HL-60 (cell line): ENCODE results near the gene TMEM141.

ENCODE experiments used
- DNase-seq, 2 experiments: peaks; one replicate each; pipeline ENCODE4 v3.0.0-alpha.2; 2010 to 2020; ENCODE audit warnings: low read depth in 1 of 2, low spot score in 1 of 2
- H3K27ac ChIP-seq: fragments of 250-450 bp; sonication (Bioruptor Pico); replicated peaks from 2 replicates; pipeline ENCODE4 v1.5.1; 2020; ENCODE audit warnings: mild to moderate bottlenecking, moderate library complexity
- H3K27me3 ChIP-seq: fragments of 250-450 bp; sonication (Bioruptor Pico); 2 replicates; pipeline ENCODE4 v1.5.1; 2021; ENCODE audit warnings: mild to moderate bottlenecking, moderate library complexity; ENCODE audit not compliant: insufficient read depth, poor library complexity, severe bottlenecking
- H3K4me3 ChIP-seq: replicated peaks from 2 replicates; pipeline ENCODE4 v1.5.1; 2011; ENCODE audit warnings: mild to moderate bottlenecking, control low read depth, low read length; ENCODE audit not compliant: insufficient read depth
- GABPA ChIP-seq: IDR thresholded peaks from 2 replicates; pipeline ENCODE4 v1.6.1; 2012; ENCODE audit warnings: low read depth
- POLR2AphosphoS5 ChIP-seq: IDR thresholded peaks from 2 replicates; pipeline ENCODE4 v1.6.1; 2012; ENCODE audit warnings: low read depth
- SPI1 ChIP-seq: IDR thresholded peaks from 2 replicates; pipeline ENCODE4 v1.6.1; 2012; ENCODE audit warnings: low read depth, mild to moderate bottlenecking, borderline replicate concordance
- TF ChIP-seq, protein P1 (sequence below): IDR thresholded peaks from one replicate; pipeline ENCODE4 v1.5.1; 2011; ENCODE audit warnings: low read length, control low read depth, inconsistent platforms; ENCODE audit not compliant: insufficient read depth
- TF ChIP-seq, protein P2 (sequence below): IDR thresholded peaks from 2 replicates; pipeline ENCODE4 v1.6.1; 2012; ENCODE audit warnings: low read depth; ENCODE audit not compliant: insufficient replicate concordance

The TMEM141 gene

DNA sequence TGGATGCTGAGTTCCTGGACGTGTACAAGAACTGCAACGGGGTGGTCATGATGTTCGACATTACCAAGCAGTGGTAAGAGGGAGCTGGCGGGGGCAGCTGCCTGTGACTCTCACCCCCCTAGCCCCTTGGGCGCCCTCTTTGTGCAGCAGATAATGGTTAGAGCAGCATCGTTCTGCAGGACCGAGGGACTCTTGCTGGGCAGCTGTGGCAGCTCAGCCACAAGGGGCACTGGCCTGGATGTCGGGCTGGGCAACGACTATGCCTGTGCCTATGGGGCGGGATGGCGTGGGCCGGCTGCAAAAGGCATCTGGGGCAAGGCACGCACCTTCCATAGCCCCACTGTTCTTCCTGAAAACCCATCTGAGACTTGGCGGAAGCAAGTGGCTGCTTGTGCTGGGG is 38.3 kb downstream of the TMEM141 start:
- no peak for TF ChIP-seq GABPA
- TF ChIP-seq POLR2AphosphoS5, result no peak
- TF ChIP-seq, protein P1, sequence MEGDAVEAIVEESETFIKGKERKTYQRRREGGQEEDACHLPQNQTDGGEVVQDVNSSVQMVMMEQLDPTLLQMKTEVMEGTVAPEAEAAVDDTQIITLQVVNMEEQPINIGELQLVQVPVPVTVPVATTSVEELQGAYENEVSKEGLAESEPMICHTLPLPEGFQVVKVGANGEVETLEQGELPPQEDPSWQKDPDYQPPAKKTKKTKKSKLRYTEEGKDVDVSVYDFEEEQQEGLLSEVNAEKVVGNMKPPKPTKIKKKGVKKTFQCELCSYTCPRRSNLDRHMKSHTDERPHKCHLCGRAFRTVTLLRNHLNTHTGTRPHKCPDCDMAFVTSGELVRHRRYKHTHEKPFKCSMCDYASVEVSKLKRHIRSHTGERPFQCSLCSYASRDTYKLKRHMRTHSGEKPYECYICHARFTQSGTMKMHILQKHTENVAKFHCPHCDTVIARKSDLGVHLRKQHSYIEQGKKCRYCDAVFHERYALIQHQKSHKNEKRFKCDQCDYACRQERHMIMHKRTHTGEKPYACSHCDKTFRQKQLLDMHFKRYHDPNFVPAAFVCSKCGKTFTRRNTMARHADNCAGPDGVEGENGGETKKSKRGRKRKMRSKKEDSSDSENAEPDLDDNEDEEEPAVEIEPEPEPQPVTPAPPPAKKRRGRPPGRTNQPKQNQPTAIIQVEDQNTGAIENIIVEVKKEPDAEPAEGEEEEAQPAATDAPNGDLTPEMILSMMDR, result no peak
- no peak for TF ChIP-seq SPI1
- TF ChIP-seq, protein P2, sequence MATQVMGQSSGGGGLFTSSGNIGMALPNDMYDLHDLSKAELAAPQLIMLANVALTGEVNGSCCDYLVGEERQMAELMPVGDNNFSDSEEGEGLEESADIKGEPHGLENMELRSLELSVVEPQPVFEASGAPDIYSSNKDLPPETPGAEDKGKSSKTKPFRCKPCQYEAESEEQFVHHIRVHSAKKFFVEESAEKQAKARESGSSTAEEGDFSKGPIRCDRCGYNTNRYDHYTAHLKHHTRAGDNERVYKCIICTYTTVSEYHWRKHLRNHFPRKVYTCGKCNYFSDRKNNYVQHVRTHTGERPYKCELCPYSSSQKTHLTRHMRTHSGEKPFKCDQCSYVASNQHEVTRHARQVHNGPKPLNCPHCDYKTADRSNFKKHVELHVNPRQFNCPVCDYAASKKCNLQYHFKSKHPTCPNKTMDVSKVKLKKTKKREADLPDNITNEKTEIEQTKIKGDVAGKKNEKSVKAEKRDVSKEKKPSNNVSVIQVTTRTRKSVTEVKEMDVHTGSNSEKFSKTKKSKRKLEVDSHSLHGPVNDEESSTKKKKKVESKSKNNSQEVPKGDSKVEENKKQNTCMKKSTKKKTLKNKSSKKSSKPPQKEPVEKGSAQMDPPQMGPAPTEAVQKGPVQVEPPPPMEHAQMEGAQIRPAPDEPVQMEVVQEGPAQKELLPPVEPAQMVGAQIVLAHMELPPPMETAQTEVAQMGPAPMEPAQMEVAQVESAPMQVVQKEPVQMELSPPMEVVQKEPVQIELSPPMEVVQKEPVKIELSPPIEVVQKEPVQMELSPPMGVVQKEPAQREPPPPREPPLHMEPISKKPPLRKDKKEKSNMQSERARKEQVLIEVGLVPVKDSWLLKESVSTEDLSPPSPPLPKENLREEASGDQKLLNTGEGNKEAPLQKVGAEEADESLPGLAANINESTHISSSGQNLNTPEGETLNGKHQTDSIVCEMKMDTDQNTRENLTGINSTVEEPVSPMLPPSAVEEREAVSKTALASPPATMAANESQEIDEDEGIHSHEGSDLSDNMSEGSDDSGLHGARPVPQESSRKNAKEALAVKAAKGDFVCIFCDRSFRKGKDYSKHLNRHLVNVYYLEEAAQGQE, result no peak
- H3K4me3 ChIP-seq, result no peak overlapping the region
- DNase-seq, result no peak
- no peak overlapping the region for H3K27ac ChIP-seq
- no peaks in the 10 kb centered on the region for H3K27me3 ChIP-seq

DNA sequence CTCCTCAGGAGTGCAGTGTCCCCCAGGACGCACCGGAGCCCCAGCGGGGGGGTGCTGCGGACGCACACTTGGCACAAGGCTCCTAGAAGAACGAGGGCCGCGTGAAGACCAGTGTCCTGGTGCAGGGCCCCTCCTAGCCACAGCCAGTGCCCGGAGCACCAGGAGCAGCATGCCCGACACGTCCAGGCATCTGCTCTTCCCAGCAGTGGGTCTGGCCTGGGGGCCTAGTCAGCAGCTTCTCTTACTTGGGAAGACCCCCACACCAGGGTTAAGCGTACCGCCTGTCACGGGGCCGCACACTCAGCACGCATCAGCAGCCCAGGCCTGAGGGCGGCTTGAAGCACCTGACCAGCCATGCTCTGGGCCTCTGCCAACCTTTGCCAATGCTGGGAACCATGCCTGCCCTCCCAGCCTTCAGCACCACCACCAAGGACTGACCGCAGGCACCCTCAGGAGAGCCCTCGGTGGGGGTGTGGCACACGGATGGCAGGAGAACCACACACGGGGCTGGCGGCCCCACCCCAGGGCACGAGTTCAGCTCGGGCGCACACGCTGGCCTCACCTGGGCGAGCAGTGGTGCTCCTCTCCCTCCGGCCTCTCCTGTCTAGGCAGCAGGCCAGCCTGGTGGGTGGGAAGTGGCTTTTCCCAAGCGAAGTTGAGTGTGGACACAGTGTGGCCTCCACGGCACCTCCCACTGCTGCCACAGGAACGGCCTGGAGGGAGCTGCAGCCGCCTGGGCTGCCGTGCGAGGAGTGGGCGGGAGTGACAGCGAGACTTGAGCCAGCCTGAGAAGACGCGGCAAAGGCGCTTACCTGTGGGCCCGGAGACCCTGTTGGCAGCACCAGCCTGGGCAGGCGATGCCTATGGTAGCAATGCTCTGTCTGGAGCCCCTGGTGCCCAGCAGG is 39.1 kb downstream of the TMEM141 start:
- DNase-seq, result no peak
- peak overlapping the region; percentile 64 for H3K27ac ChIP-seq
- TF ChIP-seq SPI1 (no peak), POLR2AphosphoS5 (no peak), GABPA (no peak)
- TF ChIP-seq, protein P2, result no peak
- TF ChIP-seq, protein P1, result no peak
- no peak overlapping the region for H3K4me3 ChIP-seq
- no peaks in the 10 kb centered on the region for H3K27me3 ChIP-seq

DNA sequence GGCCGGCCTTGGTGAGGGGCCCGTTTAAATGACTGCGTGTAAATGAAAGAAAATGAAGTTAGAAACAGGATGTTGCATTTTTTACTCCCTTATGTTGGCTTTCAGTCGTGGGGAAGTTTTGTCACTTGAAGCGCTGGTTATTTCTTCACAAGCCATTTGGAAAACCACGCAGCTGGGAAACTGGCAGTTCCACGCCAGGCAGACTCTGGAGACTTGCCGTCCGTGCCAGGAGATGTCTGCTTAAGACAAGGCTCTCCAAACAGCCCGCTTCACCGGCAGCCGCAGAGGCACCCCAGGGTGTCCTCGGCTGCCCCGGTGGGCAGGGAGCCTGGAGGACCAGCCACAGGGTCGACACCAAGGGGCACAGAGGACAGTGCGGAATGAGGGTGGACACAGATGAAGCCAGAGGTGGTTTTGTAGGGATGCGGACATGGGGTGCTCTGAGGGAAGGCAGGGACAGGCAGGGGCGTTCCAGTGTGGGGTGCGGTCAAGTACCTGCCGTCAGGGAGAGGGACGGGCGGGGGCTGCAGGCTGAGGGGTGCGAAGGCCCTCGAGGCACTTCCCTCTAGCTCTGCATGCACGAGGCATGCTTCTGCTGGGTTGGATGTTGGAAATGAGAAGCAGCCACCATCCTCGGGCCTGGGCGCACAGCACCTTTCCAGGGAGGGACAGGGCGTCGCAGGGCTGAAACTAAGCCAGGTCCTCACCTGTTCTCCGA is 40.0 kb downstream of the TMEM141 start:
- TF ChIP-seq, protein P1, result no peak
- Histone ChIP-seq H3K27me3 (no peaks in the 10 kb centered on the region), H3K27ac (peak overlapping the region; percentile 64), H3K4me3 (no peak overlapping the region)
- DNase-seq, result peak in 1 of 2 experiments; percentile 51
